Body of pancreas (tissue), 4 donors: ENCODE data around the gene GUF1. TPM values are rescaled to one million over a fixed set of nuclear protein-coding genes. Genes with fewer than 3 reads are reported as not detected.
"Not testable (repeated sequence)": the region's sequence is repeated elsewhere in the genome, so short reads cannot be mapped to it uniquely, and the experiment has no call there.

Experiments used
- ATAC-seq: fragments of 150-250 bp; one replicate; pipeline ENCODE4 v1.9.1; 2016
- DNase-seq, 4 donors: peaks; one replicate each; pipeline ENCODE4 v3.0.0-alpha.2; 2019
- H3K27ac ChIP-seq, 4 donors: fragments of 200-600 bp; sonication (generic); 1 replicate in 3 of 4; 2 replicates in 1 of 4; pipeline versions ENCODE4 v1.5.1 to v1.6.1; 2016 to 2019; ENCODE audit warnings: mild to moderate bottlenecking in 1 of 4, mixed read lengths in 1 of 4, moderate library complexity in 1 of 4
- H3K27me3 ChIP-seq, 2 donors: fragments of 200-600 bp; sonication (generic); one replicate each; pipeline ENCODE4 v1.6.0; 2016; ENCODE audit warnings: mild to moderate bottlenecking in 1 of 2
- H3K36me3 ChIP-seq, 2 donors: fragments of 200-600 bp; sonication (generic); replicated peaks in 1 of 2; 2 replicates each; pipeline ENCODE4 v1.5.1; 2016; ENCODE audit warnings: low read depth in 2 of 2; ENCODE audit not compliant: insufficient read depth in 1 of 2
- H3K4me1 ChIP-seq: fragments of 200-600 bp; sonication (generic); one replicate; pipeline ENCODE4 v1.6.0; 2016
- H3K4me3 ChIP-seq, 2 donors: fragments of 200-600 bp; sonication (generic); 1 replicate in 1 of 2; 2 replicates in 1 of 2; pipeline ENCODE4 v1.5.1; 2016 to 2019
- H3K9me3 ChIP-seq, 3 donors: fragments of 200-600 bp; sonication (generic); 1 replicate in 2 of 3; 2 replicates in 1 of 3; pipeline ENCODE4 v1.5.1; 2016
- CTCF ChIP-seq, 7 experiments: fragments of 450-650 bp in 4 of 7; fragments of 200-600 bp in 3 of 7; sonication (generic) in 3 of 7; IDR thresholded peaks; one replicate each; pipeline ENCODE4 v1.5.1; 2016 to 2019; ENCODE audit warnings: antibody characterized with exemption in 7 of 7
- POLR2A ChIP-seq, 3 donors: fragments of 450-650 bp; IDR thresholded peaks; one replicate each; pipeline ENCODE4 v1.6.1; 2016; ENCODE audit warnings: antibody characterized with exemption in 3 of 3, mild to moderate bottlenecking in 2 of 3
- WGBS, 2 donors: methylation state at CpG; one replicate each; pipeline ENCODE4 v1.1.5; 2017; 5-methylcytosine and 5-hydroxymethylcytosine counted together
- intact Hi-C: fragments of 100-400 bp; cut with DNase I; formaldehyde crosslinking; loops from one replicate; pipeline ENCODE4 v1.15.1; 2023
- total RNA-seq, 2 donors: library from RNA; depleted of rRNA; stranded (reverse); fragments of >200 nt; gene quantifications; one replicate each; pipeline ENCODE4 v1.1.0, GENCODE V29; 2016

GUF1 gene
- total RNA-seq, 2 donors from 2014 or later, result 7.5 to 23.1 TPM

- H3K9me3 ChIP-seq, result no peaks in the 10 kb centered on the region
- 1 to 3% methylated on average over 8 to 9 of the region's 9 CpGs for WGBS, 2 donors
- intact Hi-C loops, result no loop called here
- H3K27ac ChIP-seq, result peak overlapping the region; percentile 27 to 78 (median 71)
- TF ChIP-seq POLR2A (IDR thresholded peaks at IDR 0.05), result no peak
- no peak for TF ChIP-seq CTCF (IDR thresholded peaks at IDR 0.05)
- peak overlapping the region; percentile 53 to 93 for H3K4me3 ChIP-seq
- peaks cover 17% of the 10 kb centered on the region for H3K4me1 ChIP-seq
- H3K27me3 ChIP-seq, result no peaks in the 10 kb centered on the region
- H3K36me3 ChIP-seq, result no peaks in the 10 kb centered on the region
- DNase-seq, result no peak
- ATAC-seq, result no peak
These were observed 47.5 kb downstream of the GUF1 start for GRCh38 chr4:44725726-44726037.

- no peaks in the 10 kb centered on the region for H3K9me3 ChIP-seq
- WGBS, 2 donors, result 1% methylated on average over 47 to 65 of the region's 65 CpGs
- no peaks in the 10 kb centered on the region for H3K36me3 ChIP-seq
- peak within 1 kb of the TSS; percentile 53 to 93 for H3K4me3 ChIP-seq
- H3K27ac ChIP-seq, result peak within 1 kb of the TSS; percentile 27 to 78 (median 71)
- ATAC-seq, result peak; percentile 98
- peak in 2 of 7 experiments; percentile 8 to 28 for TF ChIP-seq CTCF (IDR thresholded peaks at IDR 0.05)
- TF ChIP-seq POLR2A (IDR thresholded peaks at IDR 0.05), result peak; percentile 45 to 79 (median 68)
- DNase-seq, result peak; percentile 90 to 94 (median 93)
- H3K27me3 ChIP-seq, result no peaks in the 10 kb centered on the region
- H3K4me1 ChIP-seq, result peaks cover 17% of the 10 kb centered on the region
- intact Hi-C loops, result no loop called here
These were observed 48.0 kb downstream of the GUF1 start, which contains the start of gene GNPDA2 for GRCh38 chr4:44726038-44726871. Gene GNPDA2, minus strand, starts transcription at chr4:44726556. Its CDS starts 4,349 bp downstream, at chr4:44722207.

GRCh38 chr4:44727471-44727870 lies 49.3 kb downstream of the GUF1 start:
- 71 to 75% methylated on average over 6 of the region's 6 CpGs for WGBS, 2 donors

GRCh38 chr4:44728694-44729093 lies 50.5 kb downstream of the GUF1 start:
- DNase-seq, H3K27ac ChIP-seq, H3K9me3 ChIP-seq, intact Hi-C loops, H3K4me3 ChIP-seq, H3K27me3 ChIP-seq, H3K36me3 ChIP-seq, ATAC-seq: not testable (repeated sequence)
- WGBS, 2 donors, result 89% methylated on average over 9 of the region's 9 CpGs
- H3K4me1 ChIP-seq, result peaks cover 17% of the 10 kb centered on the region

More at GRCh38 chr4:44727471-44727870, 49.3 kb downstream of the GUF1 start:
- intact Hi-C loops, result no loop called here
- Histone ChIP-seq H3K27me3 (no peaks in the 10 kb centered on the region), H3K9me3 (no peaks in the 10 kb centered on the region), H3K36me3 (no peaks in the 10 kb centered on the region), H3K4me3 (no peak overlapping the region), H3K4me1 (peaks cover 17% of the 10 kb centered on the region), H3K27ac (no peak overlapping the region)
- TF ChIP-seq CTCF (IDR thresholded peaks at IDR 0.05) (no peak), POLR2A (IDR thresholded peaks at IDR 0.05) (no peak)
- no peak for ATAC-seq
- DNase-seq, result no peak

GRCh38 chr4:44736900-44737299 lies 58.7 kb downstream of the GUF1 start:
- intact Hi-C loops, result no loop called here
- ATAC-seq (no peak), DNase-seq (no peak)
- Histone ChIP-seq H3K4me1 (no peaks in the 10 kb centered on the region), H3K4me3 (no peak overlapping the region), H3K27ac (no peak overlapping the region), H3K36me3 (no peaks in the 10 kb centered on the region), H3K9me3 (no peaks in the 10 kb centered on the region), H3K27me3 (no peaks in the 10 kb centered on the region)
- 83 to 89% methylated on average over 2 of the region's 2 CpGs for WGBS, 2 donors
- TF ChIP-seq POLR2A (IDR thresholded peaks at IDR 0.05) (no peak), CTCF (IDR thresholded peaks at IDR 0.05) (no peak)
